HG03521 (cell line): ENCODE results near the gene HMBS.
"Not testable (repeated sequence)": the region's sequence is repeated elsewhere in the genome, so short reads cannot be mapped to it uniquely, and the experiment has no call there.

ENCODE experiments used
- ATAC-seq: cut with Tn5 transposase; IDR thresholded peaks from one replicate; pipeline ENCODE4 v1.9.1; 2021; ENCODE audit warnings: mild to moderate bottlenecking, moderate library complexity; ENCODE audit not compliant: unreplicated experiment

The HMBS gene

GRCh38 chr11:119100994-119101758, 16.5 kb downstream of the HMBS start:
- peak; percentile 22 for ATAC-seq

- peak; percentile 72 for ATAC-seq
Measured at GRCh38 chr11:119101759-119102423, 17.2 kb downstream of the HMBS start, which contains the start of gene DPAGT1. Gene DPAGT1, minus strand, starts transcription at chr11:119101853. Its CDS starts 198 bp downstream, at chr11:119101655.

- ATAC-seq = not testable (repeated sequence)
Measured at GRCh38 chr11:119103161-119103664, 18.5 kb downstream of the HMBS start.

GRCh38 chr11:119103793-119104192, 19.1 kb downstream of the HMBS start:
- no peak for ATAC-seq

- ATAC-seq = peak; percentile 74
Measured at GRCh38 chr11:119106564-119107537, 22.2 kb downstream of the HMBS start, which contains the start of gene C2CD2L. Gene C2CD2L, plus strand, starts transcription at chr11:119107344. Its CDS starts 398 bp downstream, at chr11:119107742.

GRCh38 chr11:119107538-119108145, 23.0 kb downstream of the HMBS start:
- ATAC-seq = peak; percentile 26

GRCh38 chr11:119108146-119108856, 23.6 kb downstream of the HMBS start:
- no peak for ATAC-seq

- no peak for ATAC-seq
Measured at GRCh38 chr11:119108857-119109221, 24.2 kb downstream of the HMBS start.

- ATAC-seq = no peak
Measured at GRCh38 chr11:119109843-119110242, 25.2 kb downstream of the HMBS start.

GRCh38 chr11:119110439-119110838, 25.8 kb downstream of the HMBS start:
- ATAC-seq = no peak

- ATAC-seq = no peak
Measured at GRCh38 chr11:119111361-119111925, 26.8 kb downstream of the HMBS start.

GRCh38 chr11:119112314-119113020, 27.8 kb downstream of the HMBS start:
- ATAC-seq = no peak

GRCh38 chr11:119113716-119114115, 29.0 kb downstream of the HMBS start:
- ATAC-seq = no peak

- ATAC-seq = no peak
Measured at GRCh38 chr11:119114351-119114750, 29.7 kb downstream of the HMBS start.

- no peak for ATAC-seq
Measured at GRCh38 chr11:119115484-119116234, 31.0 kb downstream of the HMBS start.

GRCh38 chr11:119116235-119116594, 31.5 kb downstream of the HMBS start:
- ATAC-seq = no peak

GRCh38 chr11:119116601-119117000, 31.9 kb downstream of the HMBS start:
- ATAC-seq = no peak
